Peyer's patch (tissue), 4 donors: ENCODE data around the gene ASIC4.

Experiments
- POLR2A ChIP-seq, 2 donors: fragments of 450-650 bp; IDR thresholded peaks; one replicate each; pipeline ENCODE4 v1.5.1; 2017; ENCODE audit warnings: antibody characterized with exemption in 2 of 2, mild to moderate bottlenecking in 2 of 2, moderate library complexity in 2 of 2
- TF ChIP-seq, protein P1 (sequence below), 6 experiments: fragments of 450-650 bp in 4 of 6; fragments of 200-600 bp in 2 of 6; sonication (generic) in 1 of 6; IDR thresholded peaks; one replicate each; pipeline ENCODE4 v1.5.1; 2017 to 2019; ENCODE audit warnings: antibody characterized with exemption in 6 of 6, mild to moderate bottlenecking in 3 of 6, moderate library complexity in 1 of 6

DNA sequence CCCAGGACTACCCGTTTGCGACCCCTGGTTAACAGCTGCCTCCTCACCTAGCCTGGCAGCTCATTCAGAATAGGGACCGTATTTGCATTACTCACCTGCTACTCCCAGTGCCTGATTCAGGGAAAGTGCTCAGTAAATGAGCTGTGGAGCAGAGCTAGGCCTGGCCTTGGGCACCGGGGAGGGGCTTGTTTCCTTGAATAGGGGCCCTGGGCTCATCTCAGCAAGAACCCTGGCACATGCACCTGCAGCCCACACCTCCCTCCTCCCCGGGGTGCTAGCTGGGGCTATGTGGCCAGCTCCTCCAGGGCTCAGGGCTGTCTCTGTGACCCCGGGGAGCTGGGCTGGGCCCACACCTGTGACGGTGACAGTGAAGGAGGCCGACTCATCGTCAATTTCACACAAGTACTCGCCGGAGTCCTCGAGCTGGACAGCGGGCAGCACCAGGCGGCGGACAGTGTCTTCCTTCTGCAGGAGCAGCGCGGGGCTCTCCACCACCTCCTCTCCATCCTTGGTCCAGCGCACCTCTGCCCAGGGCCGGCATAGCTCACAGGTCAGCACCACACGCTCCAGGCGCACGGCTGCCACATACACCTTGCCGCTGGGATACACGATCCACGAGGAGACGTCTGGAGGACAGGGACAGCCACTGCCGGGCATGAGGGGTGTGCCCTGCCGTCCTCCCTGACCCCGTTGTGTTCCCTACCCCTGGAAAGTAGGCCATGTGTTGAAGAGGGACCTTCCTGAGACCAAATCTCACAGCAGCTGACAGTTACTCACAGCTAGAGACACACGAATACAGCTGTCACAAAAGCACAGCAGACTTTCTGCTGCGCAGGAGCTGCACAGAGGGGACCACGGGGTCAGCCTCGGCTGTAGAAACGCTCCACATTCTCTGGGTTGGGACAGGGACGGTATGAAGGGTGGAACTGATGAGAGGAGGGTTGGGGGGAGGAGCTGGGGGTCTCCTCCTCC is 48.1 kb downstream of the ASIC4 start:
- TF ChIP-seq, protein P1, sequence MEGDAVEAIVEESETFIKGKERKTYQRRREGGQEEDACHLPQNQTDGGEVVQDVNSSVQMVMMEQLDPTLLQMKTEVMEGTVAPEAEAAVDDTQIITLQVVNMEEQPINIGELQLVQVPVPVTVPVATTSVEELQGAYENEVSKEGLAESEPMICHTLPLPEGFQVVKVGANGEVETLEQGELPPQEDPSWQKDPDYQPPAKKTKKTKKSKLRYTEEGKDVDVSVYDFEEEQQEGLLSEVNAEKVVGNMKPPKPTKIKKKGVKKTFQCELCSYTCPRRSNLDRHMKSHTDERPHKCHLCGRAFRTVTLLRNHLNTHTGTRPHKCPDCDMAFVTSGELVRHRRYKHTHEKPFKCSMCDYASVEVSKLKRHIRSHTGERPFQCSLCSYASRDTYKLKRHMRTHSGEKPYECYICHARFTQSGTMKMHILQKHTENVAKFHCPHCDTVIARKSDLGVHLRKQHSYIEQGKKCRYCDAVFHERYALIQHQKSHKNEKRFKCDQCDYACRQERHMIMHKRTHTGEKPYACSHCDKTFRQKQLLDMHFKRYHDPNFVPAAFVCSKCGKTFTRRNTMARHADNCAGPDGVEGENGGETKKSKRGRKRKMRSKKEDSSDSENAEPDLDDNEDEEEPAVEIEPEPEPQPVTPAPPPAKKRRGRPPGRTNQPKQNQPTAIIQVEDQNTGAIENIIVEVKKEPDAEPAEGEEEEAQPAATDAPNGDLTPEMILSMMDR (IDR thresholded peaks at IDR 0.05), result no peak
- no peak for TF ChIP-seq POLR2A (IDR thresholded peaks at IDR 0.05)
